Measurements from ENCODE around the gene TBC1D10A.

GRCh38 chr22:30253205-30253852 lies 73.4 kb downstream of the TBC1D10A start:
- TF ChIP-seq POLR2A (IDR thresholded peaks at IDR 0.05): no peak
- TF ChIP-seq CTCF (IDR thresholded peaks at IDR 0.05): no peak
